ENCODE results near the gene EHD3. TPM values are rescaled to one million over a fixed set of nuclear protein-coding genes. Genes with fewer than 3 reads are reported as not detected.

The EHD3 gene
- total RNA-seq, 1 donor from 2014 or later: 10.7 TPM

- H3K36me3 Mint-ChIP-seq (ENCODE audit: low read depth): peaks cover 3% of the 10 kb centered on the region
- no peak overlapping the region for H3K27ac Mint-ChIP-seq (ENCODE audit: unreplicated experiment)
- no peaks in the 10 kb centered on the region for H3K9me3 Mint-ChIP-seq
- no peak overlapping the region for H3K4me3 Mint-ChIP-seq
- H3K4me1 Mint-ChIP-seq: peaks cover 21% of the 10 kb centered on the region
- TF ChIP-seq CTCF (conservative IDR thresholded peaks at IDR 0.05): no peak
- no peak for DNase-seq (ENCODE audit: low read depth, low spot score)
- no peaks in the 10 kb centered on the region for H3K27me3 Mint-ChIP-seq (ENCODE audit: low read depth)
Observed at GRCh38 chr2:31240381-31241365, 6.7 kb downstream of the EHD3 start.

GRCh38 chr2:31241625-31242270 is 7.8 kb downstream of the EHD3 start:
- DNase-seq (ENCODE audit: low read depth, low spot score): no peak
- Mint-ChIP-seq H3K36me3 (ENCODE audit: low read depth) (peaks cover 3% of the 10 kb centered on the region), H3K9me3 (no peaks in the 10 kb centered on the region)

GRCh38 chr2:31243053-31243452 is 9.1 kb downstream of the EHD3 start:
- Mint-ChIP-seq H3K4me3 (no peak overlapping the region), H3K36me3 (ENCODE audit: low read depth) (peaks cover 6% of the 10 kb centered on the region), H3K4me1 (peaks cover 6% of the 10 kb centered on the region), H3K27me3 (ENCODE audit: low read depth) (no peaks in the 10 kb centered on the region), H3K9me3 (no peaks in the 10 kb centered on the region), H3K27ac (ENCODE audit: unreplicated experiment) (no peak overlapping the region)
- no peak for TF ChIP-seq CTCF (conservative IDR thresholded peaks at IDR 0.05)
- no peak for DNase-seq (ENCODE audit: low read depth, low spot score)

More at GRCh38 chr2:31241625-31242270, 7.8 kb downstream of the EHD3 start:
- Mint-ChIP-seq H3K27me3 (ENCODE audit: low read depth) (no peaks in the 10 kb centered on the region), H3K4me1 (peaks cover 12% of the 10 kb centered on the region), H3K4me3 (no peak overlapping the region), H3K27ac (ENCODE audit: unreplicated experiment) (no peak overlapping the region)
- no peak for TF ChIP-seq CTCF (conservative IDR thresholded peaks at IDR 0.05)

GRCh38 chr2:31244101-31244500 is 10.1 kb downstream of the EHD3 start:
- H3K36me3 Mint-ChIP-seq (ENCODE audit: low read depth): peaks cover 6% of the 10 kb centered on the region
- H3K9me3 Mint-ChIP-seq: no peaks in the 10 kb centered on the region
- TF ChIP-seq CTCF (conservative IDR thresholded peaks at IDR 0.05): no peak
- no peak for DNase-seq (ENCODE audit: low read depth, low spot score)
- no peak overlapping the region for H3K4me3 Mint-ChIP-seq
- H3K27me3 Mint-ChIP-seq (ENCODE audit: low read depth): no peaks in the 10 kb centered on the region
- H3K4me1 Mint-ChIP-seq: no peaks in the 10 kb centered on the region
- H3K27ac Mint-ChIP-seq (ENCODE audit: unreplicated experiment): no peak overlapping the region

GRCh38 chr2:31246184-31246852 is 12.4 kb downstream of the EHD3 start:
- no peak overlapping the region for H3K4me3 Mint-ChIP-seq
- no peak for DNase-seq (ENCODE audit: low read depth, low spot score)
- no peaks in the 10 kb centered on the region for H3K4me1 Mint-ChIP-seq
- H3K27ac Mint-ChIP-seq (ENCODE audit: unreplicated experiment): no peak overlapping the region
- no peak for TF ChIP-seq CTCF (conservative IDR thresholded peaks at IDR 0.05)
- no peaks in the 10 kb centered on the region for H3K9me3 Mint-ChIP-seq
- no peaks in the 10 kb centered on the region for H3K27me3 Mint-ChIP-seq (ENCODE audit: low read depth)
- H3K36me3 Mint-ChIP-seq (ENCODE audit: low read depth): peaks cover 6% of the 10 kb centered on the region

All from neural crest cell (in vitro differentiated cells).